ENCODE results near the gene NPHS1.

Gene NPHS1

GRCh38 chr19:35845215-35846037 is 6.9 kb downstream of the NPHS1 start:
- ChIA-PET CTCF (interaction anchor here (0.5 to 1.3 kb wide), 12 partner anchors 9 to 936 kb away, joined by 3 to 6 read pairs (median 4); partner anchors contain the start of gene WDR62), POLR2A (interaction anchor here (0.5 to 1.2 kb wide), 7 partner anchors 10 to 105 kb away, joined by 3 read pairs; partner anchors contain the start of genes LIN37, PSENEN and U2AF1L4)
- no peaks in the 10 kb centered on the region for H3K36me3 ChIP-seq (ENCODE audit: control insufficient read depth in 2 of 2, insufficient read depth in 1 of 2, low read length in 2 of 2)
- peaks cover 19% of the 10 kb centered on the region for H3K4me1 ChIP-seq (ENCODE audit: control insufficient read depth, insufficient read depth, low read length)
- peak overlapping the region; percentile 31 for H3K4me3 ChIP-seq (ENCODE audit: low read depth, low read length)
- no peaks in the 10 kb centered on the region; the same call in 1 of the 2 replicates for H3K9me3 ChIP-seq (ENCODE audit: control insufficient read depth, insufficient read depth, low read depth, low read length)
- H3K27ac ChIP-seq (ENCODE audit: extremely low read depth, low read depth, low read length), result no peak overlapping the region
- TF ChIP-seq GLIS1 (tag by site-specific recombination; IDR thresholded peaks at IDR 0.05) (peak; percentile 45), ZNF350 (tag by site-specific recombination; IDR thresholded peaks at IDR 0.05) (no peak), ZNF639 (tag by site-specific recombination; IDR thresholded peaks at IDR 0.05) (0 out of 2 replicates have a peak, but pooled peaks have one; percentile 19), ZNF292 (tag by site-specific recombination; IDR thresholded peaks at IDR 0.05; ENCODE audit: borderline replicate concordance, low read depth) (no peak), KLF16 (tag by site-specific recombination; IDR thresholded peaks at IDR 0.05) (no peak; the same call in 1 of the 2 replicates), ZNF19 (tag by site-specific recombination; IDR thresholded peaks at IDR 0.05; ENCODE audit: low read depth) (no peak), SP7 (tag by site-specific recombination; IDR thresholded peaks at IDR 0.05) (peak; percentile 81; the same call in 1 of the 2 replicates), INSM2 (tag by site-specific recombination; IDR thresholded peaks at IDR 0.05) (0 out of 2 replicates have a peak, but pooled peaks have one; percentile 9), WT1 (tag by site-specific recombination; IDR thresholded peaks at IDR 0.05) (peak; percentile 60; the same call in 1 of the 2 replicates), ZBTB8A (tag by site-specific recombination; IDR thresholded peaks at IDR 0.05) (peak; percentile 84), ZFHX2 (tag by site-specific recombination; conservative IDR thresholded peaks at IDR 0.05) (peak; percentile 83), KLF10 (tag by site-specific recombination; IDR thresholded peaks at IDR 0.05) (no peak; the same call in 1 of the 2 replicates), ZNF169 (tag by site-specific recombination; IDR thresholded peaks at IDR 0.05) (no peak), ZNF560 (tag by site-specific recombination; IDR thresholded peaks at IDR 0.05; ENCODE audit: borderline replicate concordance) (no peak), ZNF394 (tag by site-specific recombination; IDR thresholded peaks at IDR 0.05; ENCODE audit: borderline replicate concordance) (no peak), ZBTB17 (tag by site-specific recombination; IDR thresholded peaks at IDR 0.05) (peak; percentile 91), PRDM6 (tag by site-specific recombination; IDR thresholded peaks at IDR 0.05) (no peak), BCL11A (tag by site-specific recombination; IDR thresholded peaks at IDR 0.05; ENCODE audit: low read depth) (peak; percentile 44; the same call in 1 of the 2 replicates), ZNF423 (tag by site-specific recombination; IDR thresholded peaks at IDR 0.05) (no peak), ZSCAN30 (tag by site-specific recombination; IDR thresholded peaks at IDR 0.05) (no peak), CTCF (tag by site-specific recombination; IDR thresholded peaks at IDR 0.05) (peak; percentile 36), ZNF354C (tag by site-specific recombination; IDR thresholded peaks at IDR 0.05; ENCODE audit: borderline replicate concordance, low read depth) (no peak)
- TF ChIP-seq, protein P1, sequence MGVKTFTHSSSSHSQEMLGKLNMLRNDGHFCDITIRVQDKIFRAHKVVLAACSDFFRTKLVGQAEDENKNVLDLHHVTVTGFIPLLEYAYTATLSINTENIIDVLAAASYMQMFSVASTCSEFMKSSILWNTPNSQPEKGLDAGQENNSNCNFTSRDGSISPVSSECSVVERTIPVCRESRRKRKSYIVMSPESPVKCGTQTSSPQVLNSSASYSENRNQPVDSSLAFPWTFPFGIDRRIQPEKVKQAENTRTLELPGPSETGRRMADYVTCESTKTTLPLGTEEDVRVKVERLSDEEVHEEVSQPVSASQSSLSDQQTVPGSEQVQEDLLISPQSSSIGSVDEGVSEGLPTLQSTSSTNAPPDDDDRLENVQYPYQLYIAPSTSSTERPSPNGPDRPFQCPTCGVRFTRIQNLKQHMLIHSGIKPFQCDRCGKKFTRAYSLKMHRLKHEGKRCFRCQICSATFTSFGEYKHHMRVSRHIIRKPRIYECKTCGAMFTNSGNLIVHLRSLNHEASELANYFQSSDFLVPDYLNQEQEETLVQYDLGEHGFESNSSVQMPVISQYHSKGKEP (tag by site-specific recombination; IDR thresholded peaks at IDR 0.05), result no peak
- TF ChIP-seq, protein P2, sequence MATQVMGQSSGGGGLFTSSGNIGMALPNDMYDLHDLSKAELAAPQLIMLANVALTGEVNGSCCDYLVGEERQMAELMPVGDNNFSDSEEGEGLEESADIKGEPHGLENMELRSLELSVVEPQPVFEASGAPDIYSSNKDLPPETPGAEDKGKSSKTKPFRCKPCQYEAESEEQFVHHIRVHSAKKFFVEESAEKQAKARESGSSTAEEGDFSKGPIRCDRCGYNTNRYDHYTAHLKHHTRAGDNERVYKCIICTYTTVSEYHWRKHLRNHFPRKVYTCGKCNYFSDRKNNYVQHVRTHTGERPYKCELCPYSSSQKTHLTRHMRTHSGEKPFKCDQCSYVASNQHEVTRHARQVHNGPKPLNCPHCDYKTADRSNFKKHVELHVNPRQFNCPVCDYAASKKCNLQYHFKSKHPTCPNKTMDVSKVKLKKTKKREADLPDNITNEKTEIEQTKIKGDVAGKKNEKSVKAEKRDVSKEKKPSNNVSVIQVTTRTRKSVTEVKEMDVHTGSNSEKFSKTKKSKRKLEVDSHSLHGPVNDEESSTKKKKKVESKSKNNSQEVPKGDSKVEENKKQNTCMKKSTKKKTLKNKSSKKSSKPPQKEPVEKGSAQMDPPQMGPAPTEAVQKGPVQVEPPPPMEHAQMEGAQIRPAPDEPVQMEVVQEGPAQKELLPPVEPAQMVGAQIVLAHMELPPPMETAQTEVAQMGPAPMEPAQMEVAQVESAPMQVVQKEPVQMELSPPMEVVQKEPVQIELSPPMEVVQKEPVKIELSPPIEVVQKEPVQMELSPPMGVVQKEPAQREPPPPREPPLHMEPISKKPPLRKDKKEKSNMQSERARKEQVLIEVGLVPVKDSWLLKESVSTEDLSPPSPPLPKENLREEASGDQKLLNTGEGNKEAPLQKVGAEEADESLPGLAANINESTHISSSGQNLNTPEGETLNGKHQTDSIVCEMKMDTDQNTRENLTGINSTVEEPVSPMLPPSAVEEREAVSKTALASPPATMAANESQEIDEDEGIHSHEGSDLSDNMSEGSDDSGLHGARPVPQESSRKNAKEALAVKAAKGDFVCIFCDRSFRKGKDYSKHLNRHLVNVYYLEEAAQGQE (tag by site-specific recombination; IDR thresholded peaks at IDR 0.05), result no peak

Measured in HEK293 (cell line).